GM12875 (cell line): ENCODE data around the gene PRR20E.
"Not testable (repeated sequence)": the region's sequence is repeated elsewhere in the genome, so short reads cannot be mapped to it uniquely, and the experiment has no call there.

Experiments used
- H3K4me3 ChIP-seq: one replicate; pipeline ENCODE4 v1.5.1; 2011; ENCODE audit warnings: low read depth, low read length, control low read depth
- TF ChIP-seq, protein P1 (sequence below): IDR thresholded peaks from 2 replicates; pipeline ENCODE4 v1.5.1; 2011; ENCODE audit warnings: low read depth, mild to moderate bottlenecking, control low read depth, inconsistent platforms, low read length, moderate library complexity, borderline replicate concordance; ENCODE audit not compliant: insufficient read depth

The PRR20E gene

DNA sequence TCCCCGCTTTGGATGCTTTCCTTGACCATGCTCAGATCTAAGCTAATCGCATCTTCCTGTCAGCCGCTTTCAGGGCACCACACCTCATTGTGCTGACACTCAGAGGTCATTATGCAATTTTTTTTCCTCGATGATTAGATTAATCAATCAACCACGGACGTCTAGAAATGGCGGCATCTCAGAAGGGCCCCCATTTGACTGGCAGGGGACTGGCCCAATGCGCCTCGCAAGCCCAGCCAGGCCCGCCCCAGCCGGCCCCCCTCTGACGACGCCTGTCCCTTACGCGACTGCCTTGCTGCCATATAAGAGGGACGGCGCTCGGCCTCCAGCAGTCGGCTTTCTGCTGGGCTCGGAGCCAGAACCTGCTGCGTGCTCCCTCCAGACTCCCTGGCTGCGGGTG lies at the start of gene PRR20E:
Gene PRR20E, plus strand, starts transcription at position 301 of the 400 bp plus-strand sequence. CDS start 387 bp downstream, outside the sequence.
- not testable (repeated sequence) for H3K4me3 ChIP-seq

DNA sequence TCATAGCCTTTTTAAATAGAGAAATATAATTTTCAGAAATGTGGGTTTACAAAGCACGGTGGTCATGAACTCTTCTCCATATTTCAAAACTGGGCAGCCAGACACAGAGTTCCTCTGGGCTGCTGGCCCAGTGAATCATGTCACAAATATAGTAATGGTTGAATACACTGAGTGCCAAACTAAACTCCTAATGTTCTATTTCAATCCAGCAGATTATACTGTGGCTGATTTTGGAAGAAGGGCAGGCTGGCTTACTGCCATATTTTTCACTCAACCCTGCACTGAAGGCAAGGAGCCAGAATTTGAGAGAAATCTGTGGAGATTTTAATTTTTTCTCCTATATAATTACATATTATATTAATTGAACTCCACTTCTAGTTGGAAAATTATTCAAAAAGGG lies 43.3 kb upstream of the PRR20E start:
- no peak overlapping the region for H3K4me3 ChIP-seq
- TF ChIP-seq, protein P1, sequence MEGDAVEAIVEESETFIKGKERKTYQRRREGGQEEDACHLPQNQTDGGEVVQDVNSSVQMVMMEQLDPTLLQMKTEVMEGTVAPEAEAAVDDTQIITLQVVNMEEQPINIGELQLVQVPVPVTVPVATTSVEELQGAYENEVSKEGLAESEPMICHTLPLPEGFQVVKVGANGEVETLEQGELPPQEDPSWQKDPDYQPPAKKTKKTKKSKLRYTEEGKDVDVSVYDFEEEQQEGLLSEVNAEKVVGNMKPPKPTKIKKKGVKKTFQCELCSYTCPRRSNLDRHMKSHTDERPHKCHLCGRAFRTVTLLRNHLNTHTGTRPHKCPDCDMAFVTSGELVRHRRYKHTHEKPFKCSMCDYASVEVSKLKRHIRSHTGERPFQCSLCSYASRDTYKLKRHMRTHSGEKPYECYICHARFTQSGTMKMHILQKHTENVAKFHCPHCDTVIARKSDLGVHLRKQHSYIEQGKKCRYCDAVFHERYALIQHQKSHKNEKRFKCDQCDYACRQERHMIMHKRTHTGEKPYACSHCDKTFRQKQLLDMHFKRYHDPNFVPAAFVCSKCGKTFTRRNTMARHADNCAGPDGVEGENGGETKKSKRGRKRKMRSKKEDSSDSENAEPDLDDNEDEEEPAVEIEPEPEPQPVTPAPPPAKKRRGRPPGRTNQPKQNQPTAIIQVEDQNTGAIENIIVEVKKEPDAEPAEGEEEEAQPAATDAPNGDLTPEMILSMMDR, result no peak

DNA sequence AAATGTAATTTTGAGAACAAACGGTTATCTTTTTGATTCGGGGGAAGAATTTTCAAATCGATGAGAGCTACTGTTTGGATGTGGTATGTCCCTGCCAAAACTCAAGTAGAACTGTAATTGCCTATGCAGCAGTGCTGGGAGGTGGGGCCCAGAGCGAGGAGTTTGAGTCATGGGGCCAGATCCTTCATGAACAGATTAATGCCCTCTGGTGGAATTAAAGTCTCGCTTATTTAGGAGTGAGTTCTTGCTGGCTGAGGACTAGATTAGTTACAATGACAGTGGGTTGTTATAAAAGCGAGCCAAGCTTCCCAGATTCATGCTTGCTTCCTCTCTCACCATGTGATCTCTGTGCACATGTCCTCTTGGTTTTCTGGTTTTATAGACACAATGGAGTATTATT lies 38.1 kb upstream of the PRR20E start:
- TF ChIP-seq, protein P1, result no peak

DNA sequence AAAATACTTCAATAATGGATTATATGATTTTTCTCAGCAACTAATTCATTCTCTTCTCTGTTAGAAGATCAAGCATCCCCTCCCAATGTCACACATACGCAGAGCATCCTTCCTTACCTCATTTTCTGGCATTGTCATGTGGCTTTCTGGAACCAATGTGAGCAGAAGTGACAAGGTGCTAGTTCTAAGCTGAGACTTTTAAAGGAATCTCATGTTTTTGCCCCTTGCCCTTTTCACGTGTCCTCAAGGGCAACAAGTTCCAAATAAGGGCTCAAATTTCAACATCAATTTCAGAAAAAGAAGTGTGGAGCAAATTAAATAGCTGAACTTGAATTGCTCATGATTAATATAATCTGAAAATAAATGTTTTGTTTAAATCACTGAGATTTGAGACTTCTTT lies 30.9 kb upstream of the PRR20E start:
- TF ChIP-seq, protein P1, result no peak
- no peak overlapping the region for H3K4me3 ChIP-seq

More for the DNA sequence above, 38.1 kb upstream of the PRR20E start:
- no peak overlapping the region for H3K4me3 ChIP-seq

DNA sequence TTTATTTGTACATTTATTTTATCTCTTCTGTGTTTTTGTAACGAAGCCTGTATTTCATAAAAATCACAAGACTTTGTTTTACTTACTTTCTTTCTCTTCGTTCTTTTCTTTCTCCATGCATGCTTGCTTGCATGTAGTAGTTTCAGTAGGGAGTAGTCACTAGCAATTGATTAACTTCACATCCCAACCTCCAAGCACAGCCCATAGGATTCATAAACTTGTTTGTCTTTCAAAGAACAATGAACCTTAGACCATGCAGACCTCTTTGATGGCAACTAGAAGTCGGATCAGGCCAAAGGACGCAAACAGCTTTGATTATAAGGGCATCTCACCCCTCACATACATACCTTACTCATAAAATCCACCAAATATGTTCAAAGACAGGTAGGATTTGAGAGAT lies 29.4 kb upstream of the PRR20E start:
- no peak overlapping the region for H3K4me3 ChIP-seq
- TF ChIP-seq, protein P1, result no peak

DNA sequence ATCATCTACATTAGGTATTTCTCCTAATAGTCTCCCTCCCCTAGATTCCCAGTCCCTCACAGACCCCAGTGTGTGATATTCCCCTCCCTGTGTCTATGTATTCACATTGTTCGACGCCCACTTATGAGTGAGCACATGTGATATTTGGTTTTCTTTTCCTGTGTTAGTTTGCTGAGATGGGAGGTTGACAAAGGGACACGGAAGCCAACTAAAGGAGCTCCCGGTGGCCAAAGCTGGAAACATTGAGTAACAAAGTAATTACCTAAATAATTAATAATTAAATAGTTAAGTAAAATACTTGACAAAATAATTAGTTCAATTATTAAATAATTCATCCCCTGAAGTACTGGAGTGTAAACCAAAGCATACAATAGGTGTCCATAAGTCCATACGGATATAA lies 28.0 kb upstream of the PRR20E start:
- H3K4me3 ChIP-seq, result no peak overlapping the region
- TF ChIP-seq, protein P1, result no peak

DNA sequence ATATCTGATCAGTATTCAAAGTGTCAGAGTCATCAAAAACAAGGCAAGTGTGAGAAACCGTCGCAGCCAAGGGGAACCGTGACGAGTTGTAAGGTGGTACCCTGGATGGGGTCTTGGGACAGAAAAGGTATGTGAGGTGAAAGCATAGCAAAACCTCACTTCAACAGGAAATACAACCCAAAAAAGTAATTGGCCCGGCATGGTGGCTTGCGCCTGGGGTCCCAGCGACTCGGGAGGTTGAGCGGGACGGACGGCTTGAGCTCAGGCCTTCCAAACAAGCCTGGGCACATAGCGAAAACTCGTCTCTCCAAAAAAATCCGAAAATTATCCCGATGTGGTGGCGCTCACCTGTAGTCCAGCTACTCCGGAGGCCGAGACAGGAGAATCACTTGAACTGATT lies 27.2 kb upstream of the PRR20E start:
- not testable (repeated sequence) for H3K4me3 ChIP-seq

DNA sequence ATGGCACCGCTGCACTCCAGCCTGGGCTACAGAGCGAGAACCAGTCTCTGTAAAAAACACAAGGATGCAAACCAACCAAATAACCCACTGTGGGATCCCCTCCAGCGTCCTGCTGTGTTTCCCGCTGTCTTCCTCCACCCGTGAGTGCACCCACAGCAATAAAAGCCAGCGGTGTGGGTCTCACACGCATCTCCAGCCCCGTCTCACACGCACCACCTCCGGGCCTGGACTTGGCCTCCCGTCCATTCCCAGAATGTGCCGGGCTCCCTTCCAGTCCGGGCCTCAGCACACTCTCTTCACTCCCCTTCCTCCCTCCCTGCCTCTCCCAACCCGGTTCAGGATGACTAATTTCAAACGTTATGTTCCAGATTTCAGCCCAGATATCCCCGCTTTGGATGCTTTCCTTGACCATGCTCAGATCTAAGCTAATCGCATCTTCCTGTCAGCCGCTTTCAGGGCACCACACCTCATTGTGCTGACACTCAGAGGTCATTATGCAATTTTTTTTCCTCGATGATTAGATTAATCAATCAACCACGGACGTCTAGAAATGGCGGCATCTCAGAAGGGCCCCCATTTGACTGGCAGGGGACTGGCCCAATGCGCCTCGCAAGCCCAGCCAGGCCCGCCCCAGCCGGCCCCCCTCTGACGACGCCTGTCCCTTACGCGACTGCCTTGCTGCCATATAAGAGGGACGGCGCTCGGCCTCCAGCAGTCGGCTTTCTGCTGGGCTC lies 26.6 kb upstream of the PRR20E start, which contains the start of gene PRR20A:
Gene PRR20A, plus strand, starts transcription at position 684 of the 734 bp plus-strand sequence. CDS start 387 bp downstream, outside the sequence.
- H3K4me3 ChIP-seq, result not testable (repeated sequence)

DNA sequence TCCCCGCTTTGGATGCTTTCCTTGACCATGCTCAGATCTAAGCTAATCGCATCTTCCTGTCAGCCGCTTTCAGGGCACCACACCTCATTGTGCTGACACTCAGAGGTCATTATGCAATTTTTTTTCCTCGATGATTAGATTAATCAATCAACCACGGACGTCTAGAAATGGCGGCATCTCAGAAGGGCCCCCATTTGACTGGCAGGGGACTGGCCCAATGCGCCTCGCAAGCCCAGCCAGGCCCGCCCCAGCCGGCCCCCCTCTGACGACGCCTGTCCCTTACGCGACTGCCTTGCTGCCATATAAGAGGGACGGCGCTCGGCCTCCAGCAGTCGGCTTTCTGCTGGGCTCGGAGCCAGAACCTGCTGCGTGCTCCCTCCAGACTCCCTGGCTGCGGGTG lies 19.8 kb upstream of the PRR20E start, which contains the start of gene PRR20B:
Gene PRR20B, plus strand, starts transcription at position 301 of the 400 bp plus-strand sequence. CDS start 387 bp downstream, outside the sequence.
- H3K4me3 ChIP-seq, result not testable (repeated sequence)

DNA sequence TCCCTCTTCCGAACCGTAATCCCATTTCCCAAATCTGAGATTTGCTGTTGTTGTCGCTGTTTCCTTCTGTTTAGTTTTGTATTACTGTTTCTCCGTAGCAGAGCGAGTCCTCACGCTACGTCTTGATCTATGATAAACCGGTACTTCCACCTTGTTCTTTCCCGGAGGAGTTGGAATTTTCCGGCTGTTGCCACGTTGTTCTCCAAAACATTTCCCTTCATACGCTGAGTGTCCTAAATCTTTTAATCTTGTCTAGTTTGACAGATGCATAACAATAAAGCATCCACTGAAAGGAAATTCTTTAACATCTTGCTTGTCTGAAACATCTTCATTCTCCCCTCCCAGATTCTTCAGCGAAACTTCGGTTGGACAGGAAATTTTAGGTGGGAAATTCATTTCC lies 18.9 kb upstream of the PRR20E start:
- H3K4me3 ChIP-seq, result not testable (repeated sequence)

DNA sequence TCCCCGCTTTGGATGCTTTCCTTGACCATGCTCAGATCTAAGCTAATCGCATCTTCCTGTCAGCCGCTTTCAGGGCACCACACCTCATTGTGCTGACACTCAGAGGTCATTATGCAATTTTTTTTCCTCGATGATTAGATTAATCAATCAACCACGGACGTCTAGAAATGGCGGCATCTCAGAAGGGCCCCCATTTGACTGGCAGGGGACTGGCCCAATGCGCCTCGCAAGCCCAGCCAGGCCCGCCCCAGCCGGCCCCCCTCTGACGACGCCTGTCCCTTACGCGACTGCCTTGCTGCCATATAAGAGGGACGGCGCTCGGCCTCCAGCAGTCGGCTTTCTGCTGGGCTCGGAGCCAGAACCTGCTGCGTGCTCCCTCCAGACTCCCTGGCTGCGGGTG lies 13.2 kb upstream of the PRR20E start, which contains the start of gene PRR20C:
Gene PRR20C, plus strand, starts transcription at position 301 of the 400 bp plus-strand sequence. CDS start 387 bp downstream, outside the sequence.
- not testable (repeated sequence) for H3K4me3 ChIP-seq

DNA sequence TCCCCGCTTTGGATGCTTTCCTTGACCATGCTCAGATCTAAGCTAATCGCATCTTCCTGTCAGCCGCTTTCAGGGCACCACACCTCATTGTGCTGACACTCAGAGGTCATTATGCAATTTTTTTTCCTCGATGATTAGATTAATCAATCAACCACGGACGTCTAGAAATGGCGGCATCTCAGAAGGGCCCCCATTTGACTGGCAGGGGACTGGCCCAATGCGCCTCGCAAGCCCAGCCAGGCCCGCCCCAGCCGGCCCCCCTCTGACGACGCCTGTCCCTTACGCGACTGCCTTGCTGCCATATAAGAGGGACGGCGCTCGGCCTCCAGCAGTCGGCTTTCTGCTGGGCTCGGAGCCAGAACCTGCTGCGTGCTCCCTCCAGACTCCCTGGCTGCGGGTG lies 6.7 kb upstream of the PRR20E start, which contains the start of gene PRR20D:
Gene PRR20D, plus strand, starts transcription at position 301 of the 400 bp plus-strand sequence. CDS start 387 bp downstream, outside the sequence.
- H3K4me3 ChIP-seq, result not testable (repeated sequence)
